ENCODE results near the gene PACSIN2.

Gene PACSIN2

GRCh38 chr22:42893371-42894150, 121.4 kb downstream of the PACSIN2 start:
- H4K20me1 ChIP-seq (ENCODE audit: low read depth, low read length) = no peaks in the 10 kb centered on the region
- no peak overlapping the region for H3K27ac ChIP-seq (ENCODE audit: low read depth, low read length)
- H3K9me3 ChIP-seq (ENCODE audit: insufficient read depth, low read length) = no peaks in the 10 kb centered on the region
- H3K4me3 ChIP-seq (ENCODE audit: insufficient read depth, low read length, poor library complexity, severe bottlenecking) = no peak overlapping the region
- no peaks in the 10 kb centered on the region for H3K79me2 ChIP-seq (ENCODE audit: insufficient read depth, low read length)
- no peaks in the 10 kb centered on the region for H3K36me3 ChIP-seq (ENCODE audit: low read length)
- no peaks in the 10 kb centered on the region for H3K9me2 ChIP-seq (replicated peaks; ENCODE audit: insufficient read depth, low read length)
- no peak overlapping the region for H3K4me2 ChIP-seq (ENCODE audit: low read depth, low read length, poor library complexity, severe bottlenecking)
- no peaks in the 10 kb centered on the region for H3K27me3 ChIP-seq (ENCODE audit: low read length)
- H3F3A ChIP-seq (ENCODE audit: insufficient read depth) = no peaks in the 10 kb centered on the region
- TF ChIP-seq, protein P1, sequence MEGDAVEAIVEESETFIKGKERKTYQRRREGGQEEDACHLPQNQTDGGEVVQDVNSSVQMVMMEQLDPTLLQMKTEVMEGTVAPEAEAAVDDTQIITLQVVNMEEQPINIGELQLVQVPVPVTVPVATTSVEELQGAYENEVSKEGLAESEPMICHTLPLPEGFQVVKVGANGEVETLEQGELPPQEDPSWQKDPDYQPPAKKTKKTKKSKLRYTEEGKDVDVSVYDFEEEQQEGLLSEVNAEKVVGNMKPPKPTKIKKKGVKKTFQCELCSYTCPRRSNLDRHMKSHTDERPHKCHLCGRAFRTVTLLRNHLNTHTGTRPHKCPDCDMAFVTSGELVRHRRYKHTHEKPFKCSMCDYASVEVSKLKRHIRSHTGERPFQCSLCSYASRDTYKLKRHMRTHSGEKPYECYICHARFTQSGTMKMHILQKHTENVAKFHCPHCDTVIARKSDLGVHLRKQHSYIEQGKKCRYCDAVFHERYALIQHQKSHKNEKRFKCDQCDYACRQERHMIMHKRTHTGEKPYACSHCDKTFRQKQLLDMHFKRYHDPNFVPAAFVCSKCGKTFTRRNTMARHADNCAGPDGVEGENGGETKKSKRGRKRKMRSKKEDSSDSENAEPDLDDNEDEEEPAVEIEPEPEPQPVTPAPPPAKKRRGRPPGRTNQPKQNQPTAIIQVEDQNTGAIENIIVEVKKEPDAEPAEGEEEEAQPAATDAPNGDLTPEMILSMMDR (IDR thresholded peaks at IDR 0.05; ENCODE audit: insufficient read depth, low read length, poor library complexity, severe bottlenecking) = no peak
- TF ChIP-seq EZH2phosphoT487 (conservative IDR thresholded peaks at IDR 0.05; ENCODE audit: low read length) = no peak
- no peak overlapping the region for H2AFZ ChIP-seq (ENCODE audit: low read depth, low read length, severe bottlenecking)
- H3K9ac ChIP-seq (ENCODE audit: low read length) = no peak overlapping the region

- H3K36me3 ChIP-seq (ENCODE audit: low read length) = no peaks in the 10 kb centered on the region
- H3K4me2 ChIP-seq (ENCODE audit: low read depth, low read length, poor library complexity, severe bottlenecking) = no peak overlapping the region
- H3K79me2 ChIP-seq (ENCODE audit: insufficient read depth, low read length) = no peaks in the 10 kb centered on the region
- no peaks in the 10 kb centered on the region for H3K9me3 ChIP-seq (ENCODE audit: insufficient read depth, low read length)
- H2AFZ ChIP-seq (ENCODE audit: low read depth, low read length, severe bottlenecking) = no peak overlapping the region
- H3K27me3 ChIP-seq (ENCODE audit: low read length) = no peaks in the 10 kb centered on the region
- H3K9ac ChIP-seq (ENCODE audit: low read length) = no peak overlapping the region
- no peaks in the 10 kb centered on the region for H3F3A ChIP-seq (ENCODE audit: insufficient read depth)
- no peaks in the 10 kb centered on the region for H4K20me1 ChIP-seq (ENCODE audit: low read depth, low read length)
- H3K27ac ChIP-seq (ENCODE audit: low read depth, low read length) = no peak overlapping the region
- H3K9me2 ChIP-seq (replicated peaks; ENCODE audit: insufficient read depth, low read length) = no peaks in the 10 kb centered on the region
- no peak overlapping the region for H3K4me3 ChIP-seq (ENCODE audit: insufficient read depth, low read length, poor library complexity, severe bottlenecking)
- no peak for TF ChIP-seq EZH2phosphoT487 (conservative IDR thresholded peaks at IDR 0.05; ENCODE audit: low read length)
- TF ChIP-seq, protein P1 (IDR thresholded peaks at IDR 0.05; ENCODE audit: insufficient read depth, low read length, poor library complexity, severe bottlenecking) = no peak
Observed at GRCh38 chr22:42892571-42893316, 122.2 kb downstream of the PACSIN2 start.

- Histone ChIP-seq H3K4me3 (ENCODE audit: insufficient read depth, low read length, poor library complexity, severe bottlenecking) (no peak overlapping the region), H3K9ac (ENCODE audit: low read length) (no peak overlapping the region), H3K79me2 (ENCODE audit: insufficient read depth, low read length) (no peaks in the 10 kb centered on the region), H3F3A (ENCODE audit: insufficient read depth) (no peaks in the 10 kb centered on the region), H3K9me2 (replicated peaks; ENCODE audit: insufficient read depth, low read length) (no peaks in the 10 kb centered on the region), H3K27ac (ENCODE audit: low read depth, low read length) (no peak overlapping the region), H3K4me2 (ENCODE audit: low read depth, low read length, poor library complexity, severe bottlenecking) (no peak overlapping the region), H3K9me3 (ENCODE audit: insufficient read depth, low read length) (no peaks in the 10 kb centered on the region), H2AFZ (ENCODE audit: low read depth, low read length, severe bottlenecking) (no peak overlapping the region), H3K27me3 (ENCODE audit: low read length) (no peaks in the 10 kb centered on the region), H4K20me1 (ENCODE audit: low read depth, low read length) (no peaks in the 10 kb centered on the region), H3K36me3 (ENCODE audit: low read length) (no peaks in the 10 kb centered on the region)
- TF ChIP-seq, protein P1 (IDR thresholded peaks at IDR 0.05; ENCODE audit: insufficient read depth, low read length, poor library complexity, severe bottlenecking) = no peak
- TF ChIP-seq EZH2phosphoT487 (conservative IDR thresholded peaks at IDR 0.05; ENCODE audit: low read length) = no peak
Observed at GRCh38 chr22:42892156-42892555, 122.8 kb downstream of the PACSIN2 start.
